BJ (cell line): Measurements from ENCODE around the gene TIGD3. TPM values are rescaled to one million over a fixed set of nuclear protein-coding genes. Genes with fewer than 3 reads are reported as not detected.

Experiments
- CTCF ChIA-PET: fragments of 350-600 bp; formaldehyde crosslinking; extraction: SDS; loops from one replicate; lab custom pipeline; 2021; ENCODE audit warnings: antibody characterized with exemption, inconsistent platforms; lab: Yijun Ruan, JAX
- POLR2A ChIA-PET: fragments of 300-600 bp; sonication (Branson Sonifier 250); formaldehyde crosslinking; extraction: SDS; loops from one replicate; lab custom pipeline; 2021; ENCODE audit warnings: antibody characterized with exemption; lab: Charles Lee
- DNase-seq: peaks from one replicate; pipeline ENCODE4 v3.0.0-alpha.2; 2011; ENCODE audit warnings: low read depth
- H3K27me3 ChIP-seq: 2 replicates; pipeline ENCODE4 v1.6.0; 2011; ENCODE audit warnings: low read length; ENCODE audit not compliant: control insufficient read depth, insufficient read depth
- H3K36me3 ChIP-seq: 2 replicates; pipeline ENCODE4 v1.5.1; 2011; ENCODE audit warnings: low read length; ENCODE audit not compliant: control insufficient read depth, insufficient read depth
- H3K4me3 ChIP-seq: 2 replicates; pipeline ENCODE4 v1.5.1; 2011; ENCODE audit warnings: low read depth, mild to moderate bottlenecking, control low read depth, low read length
- polyA plus RNA-seq: library from polyadenylated mRNA; depleted of rRNA; stranded (reverse); fragments of >200 nt; gene quantifications from 2 replicates; pipeline ENCODE4 v1.2.3, GENCODE V29; 2011
- TF ChIP-seq, protein P1 (sequence below): IDR thresholded peaks from 2 replicates; pipeline ENCODE4 v1.5.1; 2011; ENCODE audit warnings: low read depth, mild to moderate bottlenecking, control low read depth, inconsistent platforms, low read length, moderate library complexity; ENCODE audit not compliant: insufficient read depth

The TIGD3 gene
- polyA plus RNA-seq, 1 experiment, result 0.06 TPM

DNA sequence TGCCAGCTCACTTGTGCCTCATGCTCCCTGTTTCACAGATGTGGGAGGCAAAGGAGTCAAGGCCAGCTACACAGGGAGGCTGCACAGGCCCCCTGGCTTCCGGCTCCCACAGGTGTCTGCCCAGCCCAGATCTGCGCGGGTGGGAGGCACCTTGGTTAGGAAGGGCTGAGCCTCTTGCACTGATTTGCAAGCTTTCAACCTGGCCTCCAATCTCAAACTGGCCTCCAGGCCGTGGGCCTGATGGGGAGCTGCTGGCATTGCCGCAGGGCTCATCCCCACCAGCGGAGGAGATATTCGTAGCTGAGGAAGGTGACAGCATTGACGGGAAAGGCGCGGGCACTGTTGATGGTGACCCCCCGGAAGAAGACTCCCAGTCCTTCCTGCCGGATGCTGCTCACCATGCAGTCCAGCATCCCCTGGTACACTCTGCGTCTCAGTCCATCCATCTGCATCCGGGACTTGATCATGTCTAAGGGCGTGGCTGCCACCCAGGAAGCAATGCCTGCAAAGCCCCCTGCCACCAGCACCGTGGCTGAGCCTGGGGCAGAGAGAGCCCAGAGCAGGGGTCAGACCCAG lies 21.7 kb downstream of the TIGD3 start:
- no peak for DNase-seq
- H3K4me3 ChIP-seq, result no peak overlapping the region
- H3K36me3 ChIP-seq, result no peaks in the 10 kb centered on the region
- CTCF ChIA-PET, result no interaction called here
- TF ChIP-seq, protein P1, sequence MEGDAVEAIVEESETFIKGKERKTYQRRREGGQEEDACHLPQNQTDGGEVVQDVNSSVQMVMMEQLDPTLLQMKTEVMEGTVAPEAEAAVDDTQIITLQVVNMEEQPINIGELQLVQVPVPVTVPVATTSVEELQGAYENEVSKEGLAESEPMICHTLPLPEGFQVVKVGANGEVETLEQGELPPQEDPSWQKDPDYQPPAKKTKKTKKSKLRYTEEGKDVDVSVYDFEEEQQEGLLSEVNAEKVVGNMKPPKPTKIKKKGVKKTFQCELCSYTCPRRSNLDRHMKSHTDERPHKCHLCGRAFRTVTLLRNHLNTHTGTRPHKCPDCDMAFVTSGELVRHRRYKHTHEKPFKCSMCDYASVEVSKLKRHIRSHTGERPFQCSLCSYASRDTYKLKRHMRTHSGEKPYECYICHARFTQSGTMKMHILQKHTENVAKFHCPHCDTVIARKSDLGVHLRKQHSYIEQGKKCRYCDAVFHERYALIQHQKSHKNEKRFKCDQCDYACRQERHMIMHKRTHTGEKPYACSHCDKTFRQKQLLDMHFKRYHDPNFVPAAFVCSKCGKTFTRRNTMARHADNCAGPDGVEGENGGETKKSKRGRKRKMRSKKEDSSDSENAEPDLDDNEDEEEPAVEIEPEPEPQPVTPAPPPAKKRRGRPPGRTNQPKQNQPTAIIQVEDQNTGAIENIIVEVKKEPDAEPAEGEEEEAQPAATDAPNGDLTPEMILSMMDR, result no peak
- H3K27me3 ChIP-seq, result no peaks in the 10 kb centered on the region
- POLR2A ChIA-PET, result no interaction called here

DNA sequence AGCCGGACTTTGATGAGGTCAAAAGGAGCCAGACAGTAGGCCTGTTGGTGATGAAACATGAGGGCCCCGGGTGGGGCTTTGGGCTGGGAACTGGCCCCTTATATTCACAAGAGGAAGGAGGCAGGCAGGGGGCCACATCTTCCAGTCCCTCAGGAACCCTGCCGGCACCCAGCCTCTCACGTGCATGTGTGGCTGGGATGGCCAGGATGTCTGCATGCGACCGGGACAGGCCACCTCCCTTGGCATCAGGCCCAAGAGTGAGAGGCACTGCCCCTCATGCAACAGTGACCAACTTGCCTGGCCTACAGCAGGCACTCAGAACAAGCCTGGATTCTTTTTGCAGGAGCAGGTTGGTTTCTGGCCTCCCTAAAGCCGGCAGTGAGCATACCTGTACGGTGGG lies 22.5 kb downstream of the TIGD3 start:
- TF ChIP-seq, protein P1, result no peak
- ChIA-PET CTCF (no interaction called here), POLR2A (no interaction called here)
- Histone ChIP-seq H3K36me3 (no peaks in the 10 kb centered on the region), H3K27me3 (no peaks in the 10 kb centered on the region), H3K4me3 (no peak overlapping the region)
- DNase-seq, result no peak

DNA sequence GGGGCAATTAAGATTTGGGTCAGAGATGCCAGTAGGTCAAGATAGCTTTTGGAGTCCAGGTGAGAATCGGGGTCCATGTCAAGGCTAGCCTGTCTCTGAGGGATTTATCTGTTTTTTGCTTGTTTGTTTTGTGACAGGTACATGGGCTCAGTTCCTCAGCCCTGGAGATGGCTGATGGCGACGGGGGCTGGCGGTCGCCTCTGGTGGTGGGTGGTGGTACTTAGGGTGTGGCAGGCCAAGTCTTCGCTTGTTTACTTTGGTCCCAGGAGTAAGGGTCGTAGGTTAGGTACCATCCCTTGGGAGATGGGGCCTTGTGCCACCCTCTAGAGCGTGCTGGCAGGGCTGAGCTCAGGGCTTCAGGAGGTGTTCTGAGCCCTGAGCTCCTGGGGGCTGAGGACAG lies 23.2 kb downstream of the TIGD3 start:
- no peak overlapping the region for H3K4me3 ChIP-seq
- no peaks in the 10 kb centered on the region for H3K36me3 ChIP-seq
- ChIA-PET POLR2A (no interaction called here), CTCF (interaction anchor here (0.9 to 1.5 kb wide), 3 partner anchors 9 to 139 kb away, joined by 3 to 6 read pairs (median 3); partner anchors contain the start of gene FRMD8)
- H3K27me3 ChIP-seq, result no peaks in the 10 kb centered on the region
- no peak for DNase-seq
- TF ChIP-seq, protein P1, result no peak

DNA sequence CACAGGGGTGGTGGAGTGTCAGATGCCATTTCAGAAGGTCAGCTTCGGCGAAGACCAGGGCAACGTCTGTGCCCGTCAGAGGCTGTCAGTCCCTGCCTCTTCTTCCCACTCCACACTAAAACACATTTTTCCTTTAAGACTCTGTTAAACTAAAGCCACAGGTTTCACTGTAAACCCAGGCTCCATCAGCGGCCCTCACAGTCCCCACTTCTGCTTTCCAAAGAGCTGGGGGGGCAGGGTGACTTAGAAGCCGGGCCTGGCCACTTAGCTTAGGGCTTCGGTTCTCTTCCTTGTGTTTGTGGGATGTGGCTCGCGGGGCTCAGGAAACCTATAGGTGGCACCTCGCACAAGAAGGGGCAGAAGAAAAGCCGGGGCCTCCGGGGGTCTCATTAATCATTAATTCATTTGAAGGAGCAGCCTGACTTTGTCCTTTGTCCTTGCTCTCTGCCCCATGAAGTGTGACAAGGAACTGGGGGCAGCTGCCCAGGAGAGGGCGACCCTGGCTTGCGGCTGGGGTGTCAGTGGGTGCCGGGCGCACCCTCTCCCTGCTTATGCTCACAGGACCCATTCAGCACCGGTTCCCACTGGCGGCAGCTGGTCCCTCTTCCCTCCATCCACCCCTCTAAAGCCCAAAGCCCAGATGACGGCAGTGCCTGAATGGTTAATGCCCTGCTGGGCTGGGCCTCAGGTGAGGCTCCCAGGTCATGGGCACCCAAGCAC lies 23.8 kb downstream of the TIGD3 start:
- no peak overlapping the region for H3K4me3 ChIP-seq
- ChIA-PET POLR2A (interaction anchor here (0.8 kb wide), 1 partner anchor 45 kb away, joined by 4 read pairs; no protein-coding TSS in a partner anchor), CTCF (interaction anchor here (0.9 to 1.5 kb wide), 4 partner anchors 8 to 138 kb away, joined by 3 to 6 read pairs (median 3); partner anchors contain the start of gene FRMD8)
- TF ChIP-seq, protein P1, result no peak
- no peaks in the 10 kb centered on the region for H3K27me3 ChIP-seq
- no peak for DNase-seq
- no peaks in the 10 kb centered on the region for H3K36me3 ChIP-seq

DNA sequence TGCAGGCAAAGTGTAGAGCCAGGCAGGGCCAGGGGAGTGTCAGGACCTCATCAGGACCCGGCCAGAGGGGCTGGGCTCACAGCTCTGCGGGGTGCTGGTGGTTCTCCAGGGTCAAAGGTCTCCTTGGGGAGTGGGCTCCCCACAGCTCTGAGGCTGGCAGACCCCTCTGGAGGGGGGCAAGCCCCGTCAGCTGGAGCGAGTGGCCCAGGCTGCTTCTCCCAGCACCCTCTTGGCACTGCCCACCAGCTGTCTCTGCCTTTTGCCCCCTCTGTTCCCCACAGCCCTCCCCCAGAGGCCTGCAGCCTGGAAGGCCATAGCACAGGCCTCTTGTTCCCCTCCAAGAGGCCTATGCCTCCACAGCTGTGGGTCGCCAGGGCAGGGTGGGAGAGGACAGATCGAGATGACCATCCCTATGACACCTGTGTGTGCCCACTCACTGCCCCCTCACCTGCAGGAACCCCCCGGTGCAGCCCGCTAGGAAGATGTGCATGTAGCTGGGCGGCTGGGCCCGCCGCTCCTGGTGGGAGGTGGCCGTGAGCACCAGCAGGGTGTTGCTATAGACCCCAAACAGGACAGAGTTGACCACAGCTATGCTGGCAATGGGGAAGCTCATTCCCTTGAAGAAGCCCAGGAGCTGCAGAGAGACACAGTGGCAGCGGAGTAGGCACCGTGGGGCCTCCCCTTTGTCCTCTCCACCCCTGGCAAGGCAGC lies 24.5 kb downstream of the TIGD3 start:
- ChIA-PET CTCF (interaction anchor here (0.9 to 1.5 kb wide), 5 partner anchors 7 to 162 kb away, joined by 3 to 6 read pairs (median 3); partner anchors contain the start of gene FRMD8), POLR2A (interaction anchor here (0.6 to 0.8 kb wide), 2 partner anchors 44 to 213 kb away, joined by 3 to 4 read pairs; no protein-coding TSS in a partner anchor)
- TF ChIP-seq, protein P1, result no peak
- no peak for DNase-seq
- Histone ChIP-seq H3K4me3 (no peak overlapping the region), H3K27me3 (no peaks in the 10 kb centered on the region), H3K36me3 (no peaks in the 10 kb centered on the region)
